Liver (tissue), 9 donors: Measurements from ENCODE around the gene RUNDC3A. TPM values are rescaled to one million over a fixed set of nuclear protein-coding genes. Genes with fewer than 3 reads are reported as not detected.

ENCODE experiments used
- DNase-seq: peaks from one replicate; pipeline ENCODE4 v3.0.0-alpha.2; 2017; ENCODE audit warnings: low spot score
- H3K27ac ChIP-seq, 2 donors: one replicate each; pipeline ENCODE4 v1.7.0; 2013; ENCODE audit warnings: inconsistent platforms in 2 of 2, low read length in 2 of 2, control low read depth in 1 of 2, low read depth in 1 of 2, mild to moderate bottlenecking in 1 of 2
- H3K27me3 ChIP-seq, 4 donors: one replicate each; pipeline versions ENCODE4 v1.6.1 to v1.7.0; 2013; ENCODE audit warnings: low read length in 3 of 4, inconsistent platforms in 1 of 4, mild to moderate bottlenecking in 1 of 4, moderate library complexity in 1 of 4; ENCODE audit not compliant: control insufficient read depth in 4 of 4, insufficient read depth in 4 of 4
- H3K36me3 ChIP-seq, 4 donors: one replicate each; pipeline versions ENCODE4 v1.6.1 to v1.7.0; 2013; ENCODE audit warnings: low read length in 3 of 4, mild to moderate bottlenecking in 3 of 4, low read depth in 1 of 4, moderate library complexity in 1 of 4; ENCODE audit not compliant: control insufficient read depth in 4 of 4, insufficient read depth in 3 of 4
- H3K4me1 ChIP-seq, 4 donors: one replicate each; pipeline versions ENCODE4 v1.6.1 to v1.7.0; 2013; ENCODE audit warnings: low read length in 3 of 4, mild to moderate bottlenecking in 3 of 4, moderate library complexity in 1 of 4; ENCODE audit not compliant: control insufficient read depth in 4 of 4, insufficient read depth in 4 of 4
- H3K4me3 ChIP-seq, 3 donors: one replicate each; pipeline versions ENCODE4 v1.6.1 to v1.7.0; 2013; ENCODE audit warnings: low read length in 3 of 3, control low read depth in 1 of 3, low read depth in 1 of 3, mild to moderate bottlenecking in 1 of 3
- H3K9ac ChIP-seq, 2 donors: one replicate each; pipeline ENCODE4 v1.7.0; 2013; ENCODE audit warnings: low read length in 2 of 2, mild to moderate bottlenecking in 2 of 2, moderate library complexity in 2 of 2, control low read depth in 1 of 2, low read depth in 1 of 2
- H3K9me3 ChIP-seq, 4 donors: one replicate each; pipeline versions ENCODE4 v1.6.1 to v1.7.0; 2013; ENCODE audit warnings: low read length in 3 of 4; ENCODE audit not compliant: control insufficient read depth in 4 of 4
- EGR1 ChIP-seq, 2 donors: IDR thresholded peaks; 2 replicates each; pipeline ENCODE4 v1.6.1; 2016 to 2018; ENCODE audit warnings: antibody characterized with exemption in 2 of 2, low read depth in 2 of 2
- FOXA1 ChIP-seq: IDR thresholded peaks from 2 replicates; pipeline ENCODE4 v1.6.1; 2016; ENCODE audit warnings: antibody characterized with exemption
- FOXA2 ChIP-seq: IDR thresholded peaks from 2 replicates; pipeline ENCODE4 v1.6.1; 2016; ENCODE audit warnings: antibody characterized with exemption
- GABPA ChIP-seq, 2 donors: IDR thresholded peaks in 1 of 2; conservative IDR thresholded peaks in 1 of 2; 2 replicates each; pipeline ENCODE4 v1.6.1; 2016; ENCODE audit warnings: antibody characterized with exemption in 2 of 2, mild to moderate bottlenecking in 1 of 2, moderate library complexity in 1 of 2
- HNF4A ChIP-seq, 2 donors: conservative IDR thresholded peaks; 2 replicates each; pipeline ENCODE4 v1.6.1; 2016; ENCODE audit warnings: antibody characterized with exemption in 2 of 2, mild to moderate bottlenecking in 2 of 2
- HNF4G ChIP-seq: IDR thresholded peaks from 2 replicates; pipeline ENCODE4 v1.6.1; 2016; ENCODE audit warnings: antibody characterized with exemption
- JUND ChIP-seq, 2 donors: IDR thresholded peaks; 2 replicates each; pipeline ENCODE4 v1.6.1; 2016; ENCODE audit warnings: antibody characterized with exemption in 2 of 2
- NR2F2 ChIP-seq: IDR thresholded peaks from 2 replicates; pipeline ENCODE4 v1.6.1; 2016; ENCODE audit warnings: antibody characterized with exemption
- RAD21 ChIP-seq, 2 donors: IDR thresholded peaks; 2 replicates each; pipeline ENCODE4 v1.6.1; 2016; ENCODE audit warnings: antibody characterized with exemption in 2 of 2, mild to moderate bottlenecking in 2 of 2
- RXRA ChIP-seq, 2 donors: IDR thresholded peaks; 2 replicates each; pipeline ENCODE4 v1.6.1; 2017 to 2018; ENCODE audit warnings: antibody characterized with exemption in 2 of 2, mild to moderate bottlenecking in 1 of 2
- SP1 ChIP-seq: IDR thresholded peaks from 2 replicates; pipeline ENCODE4 v1.6.1; 2018; ENCODE audit warnings: antibody characterized with exemption, mild to moderate bottlenecking
- TAF1 ChIP-seq: conservative IDR thresholded peaks from 2 replicates; pipeline ENCODE4 v1.6.1; 2016; ENCODE audit warnings: antibody characterized with exemption, mild to moderate bottlenecking
- YY1 ChIP-seq: IDR thresholded peaks from 2 replicates; pipeline ENCODE4 v1.6.1; 2016; ENCODE audit warnings: antibody characterized with exemption, mild to moderate bottlenecking
- whole genome bisulfite sequencing: extraction: QIAGEN DNeasy Blood & Tissue Kit; methylation state at CpG from one replicate; pipeline ENCODE4 v1.1.7; 2013; 5-methylcytosine and 5-hydroxymethylcytosine counted together
- polyA plus RNA-seq, 2 donors: library from polyadenylated mRNA; stranded (reverse) in 1 of 2; unstranded in 1 of 2; fragments of 200-250 nt in 1 of 2; fragments of >200 nt in 1 of 2; fragmentation: Nextera tagmentation in 1 of 2; extraction: Ambion mirVana in 1 of 2; gene quantifications; one replicate each; pipeline versions ENCODE4 v1.2.1 to v1.2.3, GENCODE V29; 2013 to 2015
- total RNA-seq, 2 donors: library from RNA; depleted of rRNA; stranded (reverse); fragments of >200 nt; gene quantifications; one replicate each; pipeline ENCODE4 v1.2.3, GENCODE V29; 2014
- TF ChIP-seq, protein P1 (sequence below): IDR thresholded peaks from 2 replicates; pipeline ENCODE4 v1.6.1; 2016; ENCODE audit warnings: antibody characterized with exemption
- TF ChIP-seq, protein P2 (sequence below): IDR thresholded peaks from 2 replicates; pipeline ENCODE4 v1.6.1; 2016; ENCODE audit warnings: antibody characterized with exemption
- TF ChIP-seq, protein P3 (sequence below): fragments of 150-350 bp; IDR thresholded peaks from 2 replicates; pipeline ENCODE4 v1.5.1; 2017; ENCODE audit warnings: improper control_type of control experiment, low read depth, low read length; ENCODE audit not compliant: missing input control
- TF ChIP-seq, protein P4 (sequence below): IDR thresholded peaks from 2 replicates; pipeline ENCODE4 v1.6.1; 2016; ENCODE audit warnings: antibody characterized with exemption
- TF ChIP-seq, protein P5 (sequence below): IDR thresholded peaks from 2 replicates; pipeline ENCODE4 v1.6.1; 2016; ENCODE audit warnings: antibody characterized with exemption, mild to moderate bottlenecking
- donor health status: healthy.
- donor health status: healthy.
- donor health status: healthy.
- donor health status: healthy.
- donor health status: healthy.

Gene RUNDC3A
- total and polyA plus RNA-seq, 4 donors, result 0.05 to 17.0 (median 0.06) TPM; not detected in 1

DNA sequence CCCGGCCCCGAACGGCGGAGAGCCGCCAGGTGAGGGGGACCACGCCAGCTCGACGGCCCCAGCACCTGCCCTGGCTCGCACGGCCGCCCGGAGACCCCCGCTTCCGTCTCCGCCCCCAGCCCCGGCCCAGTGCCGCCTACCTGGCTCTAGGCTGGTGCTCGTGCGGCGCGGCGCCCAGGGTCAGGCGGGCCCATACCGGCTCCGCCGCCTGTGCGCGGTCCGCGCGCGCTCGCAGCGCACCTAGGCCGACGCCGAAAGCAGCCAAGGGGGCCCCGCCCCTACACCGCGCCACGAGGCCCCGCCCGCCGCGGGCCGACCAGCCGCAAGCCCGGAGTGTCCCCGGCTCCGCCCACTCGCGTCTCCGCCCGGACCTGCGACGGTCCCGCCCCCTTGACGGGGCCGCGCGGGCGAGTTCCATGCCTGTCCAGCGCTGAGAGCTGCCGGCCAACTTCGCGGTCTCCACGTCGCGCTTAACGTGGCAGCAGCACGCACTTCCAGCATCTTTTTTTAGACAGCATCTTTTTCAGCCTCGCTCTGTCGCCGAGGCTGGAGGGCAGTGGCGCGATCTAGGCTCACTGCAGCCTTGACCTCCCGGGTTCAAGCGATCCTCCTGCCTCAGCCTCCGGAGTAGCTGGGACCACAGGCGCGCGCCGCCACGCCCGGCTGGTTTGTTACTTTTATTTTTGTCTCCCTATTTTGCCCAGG lies 16.3 kb downstream of the RUNDC3A start, which contains the start of gene SLC25A39:
Gene SLC25A39 (minus strand): TSS at position 253 of the 705 bp plus-strand sequence. CDS start 1,261 bp downstream, outside the sequence.
- Histone ChIP-seq H3K27me3 (no peaks in the 10 kb centered on the region), H3K4me1 (peaks cover 5 to 27% (median 12%) of the 10 kb centered on the region in 4 donors), H3K36me3 (peaks cover 2 to 23% (median 8%) of the 10 kb centered on the region in 4 donors), H3K9me3 (no peaks in the 10 kb centered on the region), H3K27ac (peak within 1 kb of the TSS; percentile 76 to 80), H3K9ac (peak within 1 kb of the TSS; percentile 58 to 81), H3K4me3 (peak within 1 kb of the TSS; percentile 76 to 92 (median 87))
- TF ChIP-seq FOXA2 (no peak), FOXA1 (no peak), RAD21 (IDR thresholded peaks at IDR 0.05) (peak in 1 of 2 donors; percentile 12), HNF4A (conservative IDR thresholded peaks at IDR 0.05) (no peak), GABPA (IDR thresholded peaks at IDR 0.05 in 1 of 2, conservative IDR thresholded peaks at IDR 0.05 in 1 of 2) (no peak), EGR1 (IDR thresholded peaks at IDR 0.05; ENCODE audit: low read depth in 2 of 2) (peak in 1 of 2 donors; percentile 34), HNF4G (no peak), RXRA (IDR thresholded peaks at IDR 0.05) (no peak), YY1 (no peak), SP1 (peak; percentile 43), JUND (IDR thresholded peaks at IDR 0.05) (no peak), NR2F2 (no peak), TAF1 (no peak)
- TF ChIP-seq, protein P1, sequence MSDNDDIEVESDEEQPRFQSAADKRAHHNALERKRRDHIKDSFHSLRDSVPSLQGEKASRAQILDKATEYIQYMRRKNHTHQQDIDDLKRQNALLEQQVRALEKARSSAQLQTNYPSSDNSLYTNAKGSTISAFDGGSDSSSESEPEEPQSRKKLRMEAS, result no peak
- TF ChIP-seq, protein P2, sequence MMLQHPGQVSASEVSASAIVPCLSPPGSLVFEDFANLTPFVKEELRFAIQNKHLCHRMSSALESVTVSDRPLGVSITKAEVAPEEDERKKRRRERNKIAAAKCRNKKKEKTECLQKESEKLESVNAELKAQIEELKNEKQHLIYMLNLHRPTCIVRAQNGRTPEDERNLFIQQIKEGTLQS, result no peak
- TF ChIP-seq, protein P3, sequence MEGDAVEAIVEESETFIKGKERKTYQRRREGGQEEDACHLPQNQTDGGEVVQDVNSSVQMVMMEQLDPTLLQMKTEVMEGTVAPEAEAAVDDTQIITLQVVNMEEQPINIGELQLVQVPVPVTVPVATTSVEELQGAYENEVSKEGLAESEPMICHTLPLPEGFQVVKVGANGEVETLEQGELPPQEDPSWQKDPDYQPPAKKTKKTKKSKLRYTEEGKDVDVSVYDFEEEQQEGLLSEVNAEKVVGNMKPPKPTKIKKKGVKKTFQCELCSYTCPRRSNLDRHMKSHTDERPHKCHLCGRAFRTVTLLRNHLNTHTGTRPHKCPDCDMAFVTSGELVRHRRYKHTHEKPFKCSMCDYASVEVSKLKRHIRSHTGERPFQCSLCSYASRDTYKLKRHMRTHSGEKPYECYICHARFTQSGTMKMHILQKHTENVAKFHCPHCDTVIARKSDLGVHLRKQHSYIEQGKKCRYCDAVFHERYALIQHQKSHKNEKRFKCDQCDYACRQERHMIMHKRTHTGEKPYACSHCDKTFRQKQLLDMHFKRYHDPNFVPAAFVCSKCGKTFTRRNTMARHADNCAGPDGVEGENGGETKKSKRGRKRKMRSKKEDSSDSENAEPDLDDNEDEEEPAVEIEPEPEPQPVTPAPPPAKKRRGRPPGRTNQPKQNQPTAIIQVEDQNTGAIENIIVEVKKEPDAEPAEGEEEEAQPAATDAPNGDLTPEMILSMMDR, result no peak
- TF ChIP-seq, protein P4, sequence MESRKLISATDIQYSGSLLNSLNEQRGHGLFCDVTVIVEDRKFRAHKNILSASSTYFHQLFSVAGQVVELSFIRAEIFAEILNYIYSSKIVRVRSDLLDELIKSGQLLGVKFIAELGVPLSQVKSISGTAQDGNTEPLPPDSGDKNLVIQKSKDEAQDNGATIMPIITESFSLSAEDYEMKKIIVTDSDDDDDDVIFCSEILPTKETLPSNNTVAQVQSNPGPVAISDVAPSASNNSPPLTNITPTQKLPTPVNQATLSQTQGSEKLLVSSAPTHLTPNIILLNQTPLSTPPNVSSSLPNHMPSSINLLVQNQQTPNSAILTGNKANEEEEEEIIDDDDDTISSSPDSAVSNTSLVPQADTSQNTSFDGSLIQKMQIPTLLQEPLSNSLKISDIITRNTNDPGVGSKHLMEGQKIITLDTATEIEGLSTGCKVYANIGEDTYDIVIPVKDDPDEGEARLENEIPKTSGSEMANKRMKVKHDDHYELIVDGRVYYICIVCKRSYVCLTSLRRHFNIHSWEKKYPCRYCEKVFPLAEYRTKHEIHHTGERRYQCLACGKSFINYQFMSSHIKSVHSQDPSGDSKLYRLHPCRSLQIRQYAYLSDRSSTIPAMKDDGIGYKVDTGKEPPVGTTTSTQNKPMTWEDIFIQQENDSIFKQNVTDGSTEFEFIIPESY, result no peak
- TF ChIP-seq, protein P5, sequence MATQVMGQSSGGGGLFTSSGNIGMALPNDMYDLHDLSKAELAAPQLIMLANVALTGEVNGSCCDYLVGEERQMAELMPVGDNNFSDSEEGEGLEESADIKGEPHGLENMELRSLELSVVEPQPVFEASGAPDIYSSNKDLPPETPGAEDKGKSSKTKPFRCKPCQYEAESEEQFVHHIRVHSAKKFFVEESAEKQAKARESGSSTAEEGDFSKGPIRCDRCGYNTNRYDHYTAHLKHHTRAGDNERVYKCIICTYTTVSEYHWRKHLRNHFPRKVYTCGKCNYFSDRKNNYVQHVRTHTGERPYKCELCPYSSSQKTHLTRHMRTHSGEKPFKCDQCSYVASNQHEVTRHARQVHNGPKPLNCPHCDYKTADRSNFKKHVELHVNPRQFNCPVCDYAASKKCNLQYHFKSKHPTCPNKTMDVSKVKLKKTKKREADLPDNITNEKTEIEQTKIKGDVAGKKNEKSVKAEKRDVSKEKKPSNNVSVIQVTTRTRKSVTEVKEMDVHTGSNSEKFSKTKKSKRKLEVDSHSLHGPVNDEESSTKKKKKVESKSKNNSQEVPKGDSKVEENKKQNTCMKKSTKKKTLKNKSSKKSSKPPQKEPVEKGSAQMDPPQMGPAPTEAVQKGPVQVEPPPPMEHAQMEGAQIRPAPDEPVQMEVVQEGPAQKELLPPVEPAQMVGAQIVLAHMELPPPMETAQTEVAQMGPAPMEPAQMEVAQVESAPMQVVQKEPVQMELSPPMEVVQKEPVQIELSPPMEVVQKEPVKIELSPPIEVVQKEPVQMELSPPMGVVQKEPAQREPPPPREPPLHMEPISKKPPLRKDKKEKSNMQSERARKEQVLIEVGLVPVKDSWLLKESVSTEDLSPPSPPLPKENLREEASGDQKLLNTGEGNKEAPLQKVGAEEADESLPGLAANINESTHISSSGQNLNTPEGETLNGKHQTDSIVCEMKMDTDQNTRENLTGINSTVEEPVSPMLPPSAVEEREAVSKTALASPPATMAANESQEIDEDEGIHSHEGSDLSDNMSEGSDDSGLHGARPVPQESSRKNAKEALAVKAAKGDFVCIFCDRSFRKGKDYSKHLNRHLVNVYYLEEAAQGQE, result no peak
- peak; percentile 99 for DNase-seq
- WGBS, result 1% methylated on average over 85 of the region's 85 CpGs
